NCI-H2171 treated with DMSO at 0.1 percent for 48 hours (cell line): Measurements from ENCODE around the gene MACROH2A2.
"Not testable (repeated sequence)": the region's sequence is repeated elsewhere in the genome, so short reads cannot be mapped to it uniquely, and the experiment has no call there.

Experiments
- DNase-seq: peaks from one replicate; lab custom pipeline; 2025; lab: John Stamatoyannopoulos, UW

MACROH2A2 gene

GRCh38 chr10:70052462-70053217 lies at the start of gene MACROH2A2:
MACROH2A2 (plus strand) TSS chr10:70052846; CDS start chr10:70075659, 22,813 bp downstream.
- peak; percentile 70 for DNase-seq

GRCh38 chr10:70007116-70007820 lies 45.4 kb upstream of the MACROH2A2 start:
- peak; percentile 65 for DNase-seq

- no peak for DNase-seq
Observed at GRCh38 chr10:70031215-70031614, 21.4 kb upstream of the MACROH2A2 start.

- no peak for DNase-seq
Observed at GRCh38 chr10:70032667-70033289, 19.9 kb upstream of the MACROH2A2 start.

- peak; percentile 33 for DNase-seq
Observed at GRCh38 chr10:70034232-70034631, 18.4 kb upstream of the MACROH2A2 start.

GRCh38 chr10:70035531-70035930 lies 17.1 kb upstream of the MACROH2A2 start:
- DNase-seq, result no peak

- DNase-seq, result no peak
Observed at GRCh38 chr10:70038923-70039322, 13.7 kb upstream of the MACROH2A2 start.

- no peak for DNase-seq
Observed at GRCh38 chr10:70041016-70041415, 11.6 kb upstream of the MACROH2A2 start.

- not testable (repeated sequence) for DNase-seq
Observed at GRCh38 chr10:70041739-70042138, 10.9 kb upstream of the MACROH2A2 start.

GRCh38 chr10:70047066-70047465 lies 5.6 kb upstream of the MACROH2A2 start:
- not testable (repeated sequence) for DNase-seq

GRCh38 chr10:70048030-70048723 lies 4.5 kb upstream of the MACROH2A2 start:
- DNase-seq, result no peak

- DNase-seq, result no peak
Observed at GRCh38 chr10:70051848-70052247, 798 bp upstream of the MACROH2A2 start.

GRCh38 chr10:70053218-70053840 lies 683 bp downstream of the MACROH2A2 start:
- DNase-seq, result peak; percentile 14

GRCh38 chr10:70053841-70054288 lies 1.2 kb downstream of the MACROH2A2 start:
- no peak for DNase-seq

- peak; percentile 22 for DNase-seq
Observed at GRCh38 chr10:70054902-70055301, 2.3 kb downstream of the MACROH2A2 start.

GRCh38 chr10:70055550-70055949 lies 2.9 kb downstream of the MACROH2A2 start:
- no peak for DNase-seq

GRCh38 chr10:70057306-70057705 lies 4.7 kb downstream of the MACROH2A2 start:
- DNase-seq, result no peak

- no peak for DNase-seq
Observed at GRCh38 chr10:70060389-70060788, 7.7 kb downstream of the MACROH2A2 start.

GRCh38 chr10:70063418-70064098 lies 10.9 kb downstream of the MACROH2A2 start:
- no peak for DNase-seq

GRCh38 chr10:70064486-70064885 lies 11.8 kb downstream of the MACROH2A2 start:
- no peak for DNase-seq

GRCh38 chr10:70066190-70066589 lies 13.5 kb downstream of the MACROH2A2 start:
- DNase-seq, result no peak
